NCI-H82 treated with DMSO at 0.1 percent for 48 hours (cell line): Measurements from ENCODE around the gene DNASE1L1.

Source experiments
- DNase-seq: peaks from one replicate; lab custom pipeline; 2025; ENCODE audit not compliant: unreplicated experiment; lab: John Stamatoyannopoulos, UW

The DNASE1L1 gene

DNA sequence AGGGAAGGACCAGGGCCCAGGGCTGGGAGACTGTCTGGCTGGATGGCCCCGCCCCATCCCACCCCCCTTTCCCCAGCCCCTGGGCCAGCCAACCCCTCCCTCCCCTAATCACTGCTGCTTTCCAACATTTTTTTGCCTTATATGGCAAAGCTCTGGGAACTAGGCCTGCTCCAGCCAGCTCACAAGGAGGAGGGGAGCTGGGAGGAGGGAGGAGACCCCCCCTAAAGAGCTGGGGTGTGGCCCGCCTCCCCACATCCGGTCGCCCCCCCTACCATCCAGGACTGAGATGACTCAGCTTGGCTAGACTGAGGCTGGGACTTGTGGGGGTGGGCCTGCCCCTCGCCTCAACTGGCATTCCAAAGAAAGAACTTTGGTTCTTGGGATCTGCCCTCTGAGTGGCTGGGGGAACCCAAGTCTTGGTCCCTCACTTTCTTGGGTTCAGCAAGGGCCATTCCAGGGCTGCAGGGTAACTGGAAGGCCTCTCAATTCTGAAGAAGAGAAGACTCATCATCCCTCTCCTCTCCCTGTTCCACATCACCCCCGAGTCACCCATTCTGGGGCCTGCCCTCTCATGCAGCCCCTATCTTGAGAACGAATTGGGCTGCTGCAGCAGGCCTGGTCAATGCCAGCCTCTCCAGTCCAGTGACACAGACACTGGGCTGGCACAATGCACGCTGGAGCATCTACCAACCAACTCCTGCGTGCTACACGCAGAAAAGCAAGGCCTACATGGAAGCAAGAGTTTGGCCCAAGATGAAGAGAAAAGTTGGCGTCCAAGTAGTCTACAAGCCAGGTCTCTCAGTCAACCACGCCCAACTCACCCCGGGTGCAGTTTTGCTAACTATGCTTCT, 39.4 kb downstream of the DNASE1L1 start:
- DNase-seq, result peak; percentile 41

DNA sequence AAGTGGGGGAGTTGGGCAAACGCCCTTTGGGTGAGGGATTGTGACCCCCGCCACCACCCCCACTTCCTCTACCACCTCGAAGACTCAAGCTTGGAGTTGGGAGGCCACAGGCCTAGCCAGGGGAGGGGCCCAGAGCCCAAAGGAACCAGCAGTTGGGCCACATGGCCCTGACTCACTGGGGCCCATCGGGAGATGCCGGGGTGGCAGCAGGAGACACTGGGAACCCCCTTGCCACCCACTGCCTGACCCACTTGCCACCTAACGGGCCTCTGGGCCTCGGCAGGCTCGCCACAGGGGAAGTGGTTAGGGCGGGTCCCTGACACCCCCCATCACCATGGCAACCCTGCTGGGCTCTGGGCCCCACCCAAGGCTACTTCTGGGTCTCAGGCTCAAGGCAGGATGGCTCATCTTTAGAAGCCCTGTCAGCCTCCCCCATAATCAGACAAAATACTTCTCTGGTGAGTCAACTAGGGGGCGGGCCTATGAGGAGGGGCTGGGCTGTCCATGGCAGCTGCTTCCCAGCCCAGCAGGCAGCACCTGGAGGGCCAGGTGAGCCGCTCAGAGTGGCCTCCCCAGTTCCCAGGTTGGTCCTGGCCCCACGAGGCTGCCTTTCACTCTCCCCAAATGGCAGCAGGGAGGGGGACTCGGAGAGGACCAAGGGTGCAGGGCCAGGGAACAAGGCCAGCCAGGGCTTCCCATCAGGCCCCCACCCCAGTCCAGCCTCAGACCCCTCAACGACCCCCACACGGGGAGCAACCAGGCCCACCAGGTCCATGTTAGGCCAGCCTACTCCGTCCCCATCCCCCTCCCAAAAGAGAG, 40.2 kb downstream of the DNASE1L1 start:
- DNase-seq, result no peak

DNA sequence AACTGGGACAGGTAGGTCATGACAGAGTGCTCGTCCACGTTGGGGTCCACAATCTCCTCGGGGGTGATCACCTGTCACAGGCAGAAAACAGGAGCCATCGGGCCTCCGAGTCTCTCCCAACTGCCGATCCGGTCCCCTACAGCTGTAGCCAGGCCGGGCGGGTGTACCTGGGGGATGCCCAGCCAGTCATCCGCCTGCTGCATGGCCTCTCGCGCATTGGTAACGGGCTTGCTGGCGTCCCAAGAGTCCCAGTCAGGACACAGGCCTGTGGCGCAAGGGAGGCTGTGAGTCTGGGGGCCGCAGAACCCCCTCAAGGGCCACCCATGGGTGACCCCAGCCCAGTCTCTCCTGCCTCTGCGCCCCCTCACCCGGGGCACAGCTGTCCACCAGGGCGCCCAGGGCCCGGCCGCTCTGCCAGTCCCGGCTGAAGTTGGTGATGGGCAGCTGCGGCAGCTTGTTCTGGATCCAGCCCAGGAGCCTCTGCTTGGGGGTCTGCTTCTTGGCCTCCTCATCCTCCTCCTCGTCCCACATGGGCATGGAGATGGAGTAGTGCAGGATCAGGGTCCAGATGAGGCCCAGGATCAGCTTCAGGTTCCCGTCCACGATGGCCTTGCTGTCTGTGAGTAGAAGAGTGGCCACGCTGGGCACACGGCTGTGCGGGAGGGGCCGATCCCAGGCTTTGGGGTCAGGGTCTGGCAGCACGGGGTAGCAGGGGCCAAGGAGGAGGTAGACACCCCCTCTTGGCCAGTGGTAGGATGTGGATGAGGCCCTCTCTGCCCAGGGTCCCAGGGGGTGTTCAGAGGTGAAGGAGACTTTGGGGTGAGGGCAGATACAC, 41.4 kb downstream of the DNASE1L1 start:
- DNase-seq, result no peak

DNA sequence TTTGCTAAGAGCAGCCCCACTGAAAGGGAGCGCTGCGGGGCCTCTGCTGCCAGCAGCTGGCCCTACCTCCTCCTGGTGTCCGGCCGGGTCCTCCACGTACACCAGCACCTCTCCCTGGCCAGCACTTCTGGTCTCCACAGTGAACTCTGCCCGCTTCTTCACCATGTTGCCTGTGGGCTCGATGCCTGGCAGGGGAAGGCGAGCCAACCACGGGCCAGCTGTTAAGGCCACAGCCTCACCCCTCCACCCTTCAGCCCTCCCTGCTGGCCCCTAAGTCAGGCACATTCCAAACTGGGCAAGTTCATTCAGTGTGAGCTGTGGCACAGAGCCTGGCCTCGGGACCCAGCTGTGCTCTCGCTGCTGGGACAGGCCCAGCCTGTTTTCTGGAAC, 42.4 kb downstream of the DNASE1L1 start:
- DNase-seq, result no peak

DNA sequence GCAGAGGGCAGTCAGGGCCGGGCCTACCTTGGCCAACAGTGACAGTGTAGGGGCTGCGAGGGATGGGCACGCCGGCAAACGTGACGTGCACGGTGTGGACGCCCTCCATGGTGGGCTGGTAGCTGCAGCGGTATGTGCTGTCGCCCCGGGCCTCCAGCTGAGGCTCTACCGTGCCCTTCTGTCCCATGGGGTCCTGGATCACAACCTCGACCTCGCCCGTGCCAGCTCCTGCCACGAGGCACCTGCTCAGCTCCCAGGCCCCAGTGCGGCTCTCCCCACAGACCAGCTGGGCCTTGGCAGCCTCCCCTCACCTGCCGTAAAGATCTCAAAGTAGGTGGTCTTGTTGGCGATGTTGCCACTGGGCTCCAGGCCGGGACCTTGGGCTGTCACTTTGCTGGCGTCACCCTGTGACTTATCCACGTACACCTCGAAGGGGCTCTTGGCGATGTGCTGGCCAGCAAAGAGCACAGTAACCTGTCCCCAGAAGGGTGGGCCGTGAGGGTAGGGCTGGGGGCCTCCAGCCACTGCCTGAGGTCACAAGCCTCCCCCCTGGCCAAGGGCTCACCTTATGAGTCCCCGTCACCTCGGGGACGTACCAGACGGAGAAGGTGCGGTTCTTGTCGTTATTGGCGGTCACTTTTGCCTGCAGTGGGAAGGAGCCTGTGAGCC, 42.9 kb downstream of the DNASE1L1 start:
- DNase-seq, result no peak

DNA sequence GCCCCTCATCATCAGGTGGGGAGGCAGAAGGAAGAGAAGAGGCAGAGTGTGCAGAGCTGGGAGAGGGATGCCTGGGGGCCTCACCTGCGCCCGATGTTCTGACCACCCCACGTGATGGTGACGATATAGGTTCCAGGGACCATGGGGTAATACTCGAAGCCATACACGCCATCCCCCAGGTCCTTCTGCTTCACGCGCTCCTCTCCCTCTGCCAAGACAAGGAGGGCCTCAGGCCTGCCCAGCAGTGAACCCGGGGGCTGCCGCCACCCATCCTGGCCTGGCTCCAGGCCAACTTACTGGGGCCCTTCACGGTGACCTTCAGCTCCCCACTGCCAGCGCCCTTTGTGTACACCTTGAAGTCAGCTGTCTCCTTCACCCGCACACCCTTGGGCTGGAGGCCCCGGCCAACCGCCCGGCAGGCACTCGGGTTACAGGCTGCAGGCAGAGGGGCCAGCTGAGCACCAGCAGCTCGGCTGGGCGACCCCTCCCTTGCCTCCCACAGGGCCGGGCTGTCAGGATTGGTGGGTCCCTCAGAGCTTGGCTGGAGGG, 43.9 kb downstream of the DNASE1L1 start:
- no peak for DNase-seq

DNA sequence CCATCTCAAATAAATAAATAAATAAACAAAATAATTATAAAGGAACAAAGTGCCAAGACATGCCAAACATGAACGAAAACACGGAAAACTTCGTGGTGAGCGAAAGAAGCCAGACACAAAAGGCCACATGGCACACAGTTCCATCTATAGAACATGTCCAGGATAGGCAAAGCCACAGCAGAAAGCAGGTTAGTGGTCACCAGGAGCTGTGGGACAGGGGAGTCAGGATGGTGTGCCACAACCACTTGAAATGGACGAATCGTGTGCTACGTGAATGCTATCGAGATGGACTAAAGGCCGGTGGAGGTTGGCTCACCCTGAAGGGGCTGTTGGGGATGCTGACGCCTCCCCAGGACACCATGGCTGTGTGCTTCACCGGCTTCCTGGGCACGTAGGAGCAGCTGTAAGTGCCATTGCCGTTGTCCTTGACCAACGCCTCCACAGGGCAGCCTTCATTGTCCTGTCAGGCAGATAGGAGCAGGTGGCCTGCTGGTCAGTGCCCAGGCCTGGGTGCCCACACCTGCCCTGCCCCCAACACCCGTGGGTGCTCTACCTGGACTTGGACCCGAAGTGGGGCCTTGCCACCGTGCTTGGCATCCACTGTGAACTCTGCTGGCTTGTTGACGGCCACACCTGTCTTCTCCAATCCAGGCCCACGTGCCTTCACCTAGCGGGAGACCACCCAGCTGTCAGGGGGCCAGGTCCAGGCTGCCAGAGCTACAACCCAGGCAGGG, 45.2 kb downstream of the DNASE1L1 start:
- no peak for DNase-seq

DNA sequence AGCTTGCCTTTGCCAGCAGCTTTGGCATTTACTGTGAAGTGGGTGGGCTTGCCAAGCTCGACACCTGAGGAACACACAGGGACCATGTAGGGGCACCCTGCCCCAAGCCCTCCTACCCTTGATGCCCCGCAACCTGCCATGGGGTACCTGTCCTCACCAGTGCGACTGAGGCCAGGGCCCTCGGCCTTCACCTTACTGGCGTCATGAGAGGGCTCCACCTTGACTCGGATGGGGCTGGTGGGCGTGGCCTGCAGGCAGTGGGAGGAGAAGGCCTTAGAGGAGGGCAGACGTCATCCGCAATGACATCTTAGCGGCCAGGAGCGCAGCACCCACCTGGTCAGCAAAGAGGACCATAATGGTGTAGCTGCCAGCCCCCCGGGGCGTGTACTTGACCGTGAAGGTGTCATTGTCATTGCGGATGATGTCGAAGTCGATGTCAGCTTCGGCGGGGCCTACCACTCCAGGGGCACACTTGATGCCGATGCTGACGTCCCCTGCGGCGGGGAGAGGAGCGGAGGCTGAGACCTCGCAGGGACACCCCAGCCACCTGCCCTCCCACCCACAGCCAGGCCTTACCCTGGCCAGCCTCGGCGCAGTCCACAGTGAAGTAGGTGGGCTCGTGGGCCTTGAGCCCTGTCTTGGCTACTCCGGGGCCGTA, 46.8 kb downstream of the DNASE1L1 start:
- DNase-seq, result no peak

DNA sequence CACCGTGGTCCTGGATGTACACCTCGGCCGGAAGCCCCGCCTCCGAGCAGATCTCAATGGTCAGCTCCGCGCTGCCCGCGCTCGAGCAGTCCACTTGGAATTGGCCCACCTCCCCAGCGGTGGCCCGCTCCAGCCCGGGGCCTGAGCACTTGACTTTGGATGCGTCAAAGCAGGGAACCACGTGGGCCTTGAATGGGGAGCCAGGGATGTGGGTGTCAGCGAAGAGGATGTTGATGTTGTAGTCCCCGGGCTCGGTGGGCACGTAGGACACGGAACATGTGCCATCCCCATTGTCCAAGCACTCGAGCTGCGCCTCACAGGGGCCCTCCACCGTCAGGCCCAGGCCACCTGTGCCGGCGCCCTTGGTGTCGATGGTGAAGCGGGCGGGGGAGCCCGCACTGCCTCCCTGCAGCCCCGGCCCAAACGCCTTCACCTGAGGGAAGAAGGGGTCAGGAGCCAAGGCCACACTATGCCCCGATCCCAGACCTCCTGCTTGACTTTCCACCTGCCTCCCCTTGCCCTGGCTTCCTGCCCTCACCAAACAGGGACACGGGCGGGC, 48.8 kb downstream of the DNASE1L1 start:
- no peak for DNase-seq

DNA sequence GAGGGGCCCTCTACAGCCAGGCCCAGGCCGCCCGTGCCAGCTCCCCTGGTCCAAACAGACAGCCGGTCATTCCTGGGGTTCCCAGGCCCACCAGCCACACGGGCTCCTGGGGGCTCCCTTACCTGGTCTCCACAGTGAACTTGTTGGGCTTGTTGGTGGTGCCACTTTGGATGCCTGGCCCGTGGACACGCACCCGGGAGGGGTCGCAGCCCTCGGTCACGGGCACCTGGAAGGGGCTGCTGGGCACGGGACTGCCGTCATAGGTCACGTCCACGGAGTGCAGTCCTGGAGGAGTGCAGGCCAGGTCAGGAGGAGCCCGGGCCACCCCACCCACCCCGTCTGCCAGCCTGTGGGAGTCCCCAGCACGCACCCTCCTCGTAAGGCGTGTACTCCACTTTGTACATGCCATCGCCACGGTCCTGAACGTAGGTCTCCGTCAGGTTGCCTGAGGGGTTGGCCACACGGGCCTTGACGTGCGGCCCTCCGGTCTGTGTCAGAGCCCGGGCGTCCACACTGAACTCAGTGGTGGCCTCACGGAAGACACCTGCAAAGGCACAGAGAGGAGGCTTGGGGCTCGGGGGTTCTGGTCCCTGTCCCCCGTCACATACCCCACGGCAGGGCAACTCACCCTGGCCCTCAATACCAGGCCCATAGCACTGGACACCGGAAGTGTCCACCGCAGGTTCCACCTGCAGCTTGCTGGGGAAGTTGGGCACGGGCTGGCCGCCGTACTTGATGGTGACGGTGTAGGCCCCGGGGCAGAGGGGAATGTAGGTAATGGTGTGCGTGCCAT, 49.5 kb downstream of the DNASE1L1 start:
- DNase-seq, result no peak

DNA sequence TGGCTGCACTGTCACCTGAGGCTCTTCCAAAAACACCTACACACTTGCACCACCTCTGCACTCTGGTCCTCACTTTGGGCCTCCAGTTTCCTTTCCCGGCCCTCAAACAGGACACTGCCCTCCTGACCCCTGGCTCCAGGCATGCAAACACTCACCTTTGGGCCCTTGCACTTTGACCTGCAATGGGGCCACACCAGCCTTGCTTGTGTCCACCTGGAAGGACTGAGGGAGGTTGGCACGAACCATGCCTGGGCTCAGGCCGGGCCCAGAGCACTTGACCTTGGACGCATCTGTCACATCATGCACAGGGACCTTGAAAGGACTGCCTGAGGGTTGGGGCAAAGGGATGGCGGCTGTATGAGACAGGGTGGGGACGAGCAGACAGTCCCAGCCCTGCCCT, 50.2 kb downstream of the DNASE1L1 start:
- no peak for DNase-seq

DNA sequence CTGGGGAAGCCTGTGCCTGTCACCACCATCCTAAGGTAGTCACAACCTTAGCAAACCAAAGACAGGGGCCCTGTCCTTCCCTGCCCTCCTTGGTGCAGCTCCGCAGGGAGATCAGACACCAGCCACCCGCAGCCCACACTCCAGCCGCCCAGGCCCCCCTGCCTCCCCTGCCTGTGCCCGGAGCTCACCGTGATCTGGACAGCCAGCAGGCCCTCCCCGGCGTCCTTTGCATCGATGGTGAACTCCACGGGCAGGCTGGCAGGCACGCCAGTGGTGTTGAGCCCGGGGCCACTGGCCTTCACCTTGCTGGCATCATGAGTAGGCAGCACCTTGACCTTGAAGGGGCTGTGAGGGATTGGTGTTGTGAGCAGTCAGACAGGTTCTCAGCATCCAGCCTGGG, 51.0 kb downstream of the DNASE1L1 start:
- no peak for DNase-seq

DNA sequence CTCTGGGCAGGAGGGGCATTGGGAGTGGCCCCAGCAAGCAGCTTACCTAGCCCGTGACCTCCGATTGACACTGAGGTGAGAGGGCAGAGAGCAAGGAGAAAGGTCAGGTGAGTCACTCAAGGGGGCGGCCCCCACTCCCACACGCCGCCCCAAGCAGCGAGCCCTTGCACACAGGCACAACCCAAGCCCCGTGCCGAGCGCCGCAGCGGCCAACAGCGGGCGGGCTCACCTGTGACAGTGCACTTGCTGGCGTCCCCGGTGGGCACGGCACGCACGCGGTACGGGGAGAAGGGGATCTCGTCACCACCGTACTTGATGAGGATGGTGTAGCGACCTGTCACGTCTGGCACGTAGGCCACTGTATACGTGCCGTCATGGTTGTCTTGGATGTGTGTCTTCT, 51.8 kb downstream of the DNASE1L1 start:
- DNase-seq, result no peak

DNA sequence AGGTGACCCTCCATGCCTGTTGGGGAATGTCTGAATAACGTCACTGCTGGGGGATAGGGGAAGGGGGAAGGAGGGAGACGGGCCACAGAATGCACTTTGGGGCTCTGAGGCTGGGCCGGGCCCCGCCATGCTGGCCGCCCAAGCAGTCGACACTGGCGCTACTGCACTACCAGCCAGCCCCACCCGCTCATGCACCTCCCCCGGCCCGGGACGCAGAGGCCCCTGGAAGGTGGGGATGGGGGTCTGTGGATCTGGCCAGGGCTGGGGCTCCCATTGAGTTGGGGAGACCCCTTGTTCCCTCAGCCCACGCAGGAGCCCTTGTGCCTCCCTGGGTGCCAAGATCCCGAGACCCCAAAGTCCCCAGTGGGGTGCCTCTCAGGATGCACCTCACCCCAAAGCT, 52.5 kb downstream of the DNASE1L1 start:
- DNase-seq, result no peak

DNA sequence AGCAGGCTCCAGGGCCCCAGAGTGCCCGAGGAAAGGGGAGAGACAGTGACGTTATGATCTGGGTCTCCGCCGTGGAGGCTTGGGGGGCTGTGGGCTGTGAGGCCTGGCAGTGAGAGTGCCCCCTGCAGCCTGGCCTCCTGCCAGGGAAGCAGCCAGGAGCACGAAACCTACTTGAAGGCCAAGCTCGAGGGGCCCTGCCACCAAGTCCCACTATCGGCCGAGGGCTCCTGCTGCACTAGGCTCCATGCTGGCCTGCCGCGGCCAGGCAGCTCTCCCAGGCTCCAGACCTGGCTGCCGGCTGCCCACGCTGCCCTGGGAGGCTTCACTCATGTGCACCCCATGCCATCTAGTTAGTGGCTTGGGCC, 53.3 kb downstream of the DNASE1L1 start:
- DNase-seq, result no peak

DNA sequence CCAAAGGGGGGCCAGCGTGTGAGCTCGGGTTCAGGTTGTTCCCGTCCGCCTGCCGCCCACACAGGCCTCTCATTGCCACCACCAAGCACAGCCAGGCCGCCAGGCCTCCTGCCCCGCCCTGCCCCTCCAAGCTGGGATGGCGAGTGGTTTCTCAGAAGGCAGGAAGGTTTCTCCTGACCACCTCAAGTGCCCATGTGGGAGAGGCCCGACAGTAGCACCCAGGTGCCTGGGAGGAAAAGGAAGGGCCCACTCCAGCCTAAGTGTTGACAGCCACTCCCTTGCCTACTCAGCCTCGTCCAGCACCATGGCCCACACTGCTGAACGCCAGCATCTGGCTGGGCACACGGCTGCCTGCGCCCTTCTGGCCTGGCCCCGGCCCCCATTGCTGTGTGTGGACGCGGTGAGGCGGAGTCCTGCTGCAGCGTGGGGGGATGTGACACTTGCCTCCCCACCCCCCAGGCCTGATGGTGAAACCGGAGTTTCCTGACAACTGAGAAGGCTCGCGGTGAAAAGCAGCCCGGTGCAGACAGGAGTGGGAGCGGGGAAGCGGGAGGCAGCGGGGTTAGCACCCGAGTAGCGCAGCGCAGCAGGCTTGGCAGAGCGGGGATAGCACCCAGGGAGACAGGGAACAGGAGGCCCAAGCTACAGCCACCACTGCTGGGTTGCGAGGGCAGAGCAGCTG, 53.8 kb downstream of the DNASE1L1 start:
- DNase-seq, result no peak

DNA sequence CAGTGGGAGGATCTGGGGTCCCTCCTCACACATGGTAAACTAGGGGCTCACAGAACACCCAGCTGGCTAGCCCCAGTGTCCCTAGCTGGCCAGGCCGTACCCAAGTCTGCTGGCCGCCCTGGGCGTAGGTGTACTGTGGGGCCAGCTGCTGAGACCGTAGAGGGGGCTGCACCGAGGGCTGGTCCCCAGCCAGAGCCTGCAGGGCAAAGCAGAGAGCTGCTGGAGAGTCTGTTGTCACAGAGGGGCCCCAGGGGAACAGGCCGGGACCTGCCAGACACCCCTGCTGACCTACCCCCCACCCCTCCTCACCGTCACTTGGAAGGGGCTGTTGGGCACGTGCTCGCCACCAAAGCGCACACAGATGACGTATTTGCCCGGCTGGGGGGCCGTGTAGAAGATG, 54.5 kb downstream of the DNASE1L1 start:
- DNase-seq, result no peak

DNA sequence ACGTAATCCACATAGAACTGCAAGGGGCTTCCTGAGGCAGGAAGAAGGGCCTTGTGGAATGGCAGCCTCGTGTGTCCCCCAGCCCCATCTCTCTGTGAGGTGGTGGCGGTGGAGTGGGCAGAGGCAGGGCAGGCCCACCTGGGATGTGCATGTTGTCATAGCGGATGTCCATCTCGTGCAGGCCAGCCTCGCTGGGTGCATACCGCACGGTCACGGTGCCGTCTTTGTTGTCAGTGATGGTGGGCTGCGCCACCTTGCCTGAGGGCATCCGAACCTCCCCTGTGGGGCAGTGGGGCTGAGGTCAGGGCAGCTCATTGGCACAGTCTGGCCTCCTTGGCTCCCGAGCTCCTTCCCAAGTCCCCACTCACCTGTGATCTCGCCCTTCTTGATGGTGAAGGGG, 55.0 kb downstream of the DNASE1L1 start:
- DNase-seq, result no peak
